WI38 (cell line): Measurements from ENCODE around the gene NRSN2.
A peak's percentile ranks its signal among the peaks of the same experiment; 100 is the strongest.

Source experiments
- H3K4me3 ChIP-seq: 2 replicates; pipeline ENCODE4 v1.5.1; 2011; ENCODE audit warnings: low read depth, mild to moderate bottlenecking, control low read depth, low read length
- TF ChIP-seq, protein P1 (sequence below): IDR thresholded peaks from 2 replicates; pipeline ENCODE4 v1.5.1; 2012; ENCODE audit warnings: low read depth, mild to moderate bottlenecking, control low read depth, low read length

NRSN2 gene

GRCh38 chr20:326645-327185 is 20.2 kb upstream of the NRSN2 start:
- TF ChIP-seq, protein P1, sequence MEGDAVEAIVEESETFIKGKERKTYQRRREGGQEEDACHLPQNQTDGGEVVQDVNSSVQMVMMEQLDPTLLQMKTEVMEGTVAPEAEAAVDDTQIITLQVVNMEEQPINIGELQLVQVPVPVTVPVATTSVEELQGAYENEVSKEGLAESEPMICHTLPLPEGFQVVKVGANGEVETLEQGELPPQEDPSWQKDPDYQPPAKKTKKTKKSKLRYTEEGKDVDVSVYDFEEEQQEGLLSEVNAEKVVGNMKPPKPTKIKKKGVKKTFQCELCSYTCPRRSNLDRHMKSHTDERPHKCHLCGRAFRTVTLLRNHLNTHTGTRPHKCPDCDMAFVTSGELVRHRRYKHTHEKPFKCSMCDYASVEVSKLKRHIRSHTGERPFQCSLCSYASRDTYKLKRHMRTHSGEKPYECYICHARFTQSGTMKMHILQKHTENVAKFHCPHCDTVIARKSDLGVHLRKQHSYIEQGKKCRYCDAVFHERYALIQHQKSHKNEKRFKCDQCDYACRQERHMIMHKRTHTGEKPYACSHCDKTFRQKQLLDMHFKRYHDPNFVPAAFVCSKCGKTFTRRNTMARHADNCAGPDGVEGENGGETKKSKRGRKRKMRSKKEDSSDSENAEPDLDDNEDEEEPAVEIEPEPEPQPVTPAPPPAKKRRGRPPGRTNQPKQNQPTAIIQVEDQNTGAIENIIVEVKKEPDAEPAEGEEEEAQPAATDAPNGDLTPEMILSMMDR, result no peak
- peak overlapping the region; percentile 83 for H3K4me3 ChIP-seq

- TF ChIP-seq, protein P1, result no peak
- H3K4me3 ChIP-seq, result peak overlapping the region; percentile 83
Measured at GRCh38 chr20:327186-328026, 19.5 kb upstream of the NRSN2 start.

DNA sequence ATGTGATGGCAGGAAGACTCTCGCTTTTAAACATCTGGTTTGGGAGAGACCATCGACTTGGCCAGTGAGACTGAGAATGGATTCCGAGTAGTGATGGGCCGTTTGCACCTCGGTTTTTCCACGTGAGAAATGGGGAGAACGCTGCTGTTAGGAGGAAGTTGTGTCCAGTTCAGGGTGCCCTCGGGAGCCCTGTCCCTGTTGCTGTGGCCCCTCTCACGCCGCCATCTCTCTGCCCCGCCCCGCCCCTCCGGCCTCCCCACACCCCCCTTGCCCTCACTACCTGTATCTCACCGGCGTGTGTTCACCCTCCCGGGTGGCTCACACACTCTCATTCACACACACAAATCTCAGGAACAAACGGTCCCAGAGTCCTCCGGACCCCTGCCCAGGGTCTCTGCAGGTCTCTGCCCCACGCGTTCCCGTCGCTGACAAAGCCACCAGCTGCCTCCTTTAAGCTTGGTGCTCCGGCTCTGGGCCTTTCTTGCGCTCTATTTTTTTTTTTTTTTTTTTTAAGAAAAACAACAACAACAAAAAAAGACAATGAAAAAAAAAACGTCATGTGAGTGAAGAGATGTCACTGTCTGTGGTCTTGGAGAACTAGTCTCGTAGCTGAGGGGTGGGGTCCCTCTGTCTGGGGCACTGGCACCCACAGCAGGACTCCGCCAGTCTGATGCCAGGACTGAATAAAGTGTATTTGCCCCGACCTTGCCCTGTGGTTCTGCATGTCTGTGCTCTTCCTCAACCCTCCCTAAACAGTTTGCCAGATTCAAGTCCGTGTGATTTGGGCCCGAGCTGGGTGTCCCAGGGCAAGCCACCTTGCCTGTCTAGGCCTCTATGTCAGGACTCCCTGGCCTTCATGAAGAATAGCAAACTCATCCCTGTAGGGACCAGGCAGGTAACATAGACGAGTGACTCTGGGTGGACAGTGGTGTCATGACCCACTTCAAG is 18.6 kb upstream of the NRSN2 start:
- peak overlapping the region; percentile 83 for H3K4me3 ChIP-seq
- TF ChIP-seq, protein P1, result no peak

DNA sequence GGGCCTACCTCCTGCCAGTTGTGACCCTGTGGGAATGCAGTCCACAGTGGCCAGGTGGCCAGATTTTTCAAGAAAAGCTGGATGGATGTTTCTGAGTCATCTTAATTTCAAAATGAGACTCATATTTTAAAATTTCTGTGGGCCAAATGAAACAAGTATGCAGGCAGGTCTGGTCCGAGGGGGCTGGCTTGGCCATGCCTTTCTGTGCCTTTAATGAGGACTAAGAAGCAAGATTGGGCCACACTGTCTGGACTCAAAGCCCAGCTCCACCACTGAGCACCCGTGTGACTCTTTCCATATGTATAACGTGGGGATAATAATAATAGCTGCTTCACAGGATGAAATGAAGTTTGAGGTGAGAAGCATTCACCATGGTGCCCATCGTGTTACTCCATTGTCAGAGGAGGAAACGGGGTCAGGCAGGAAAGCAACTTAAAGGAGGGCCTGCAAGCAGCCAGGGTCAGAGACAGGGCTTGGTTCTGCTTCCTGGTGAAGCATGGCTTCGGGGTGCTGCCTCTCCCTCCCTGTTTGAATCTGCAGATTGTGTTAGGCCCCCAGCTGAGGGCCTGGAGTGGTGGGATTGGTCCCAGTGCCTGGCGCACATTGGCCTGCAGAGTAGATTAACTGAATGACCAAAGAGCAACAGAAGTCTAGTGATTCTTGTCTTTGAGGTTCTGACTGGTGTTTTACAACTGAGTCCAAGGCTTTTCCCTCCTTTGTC is 17.8 kb upstream of the NRSN2 start:
- 0 out of 2 replicates have a peak overlapping the region, but pooled peaks have one; percentile 83 for H3K4me3 ChIP-seq

DNA sequence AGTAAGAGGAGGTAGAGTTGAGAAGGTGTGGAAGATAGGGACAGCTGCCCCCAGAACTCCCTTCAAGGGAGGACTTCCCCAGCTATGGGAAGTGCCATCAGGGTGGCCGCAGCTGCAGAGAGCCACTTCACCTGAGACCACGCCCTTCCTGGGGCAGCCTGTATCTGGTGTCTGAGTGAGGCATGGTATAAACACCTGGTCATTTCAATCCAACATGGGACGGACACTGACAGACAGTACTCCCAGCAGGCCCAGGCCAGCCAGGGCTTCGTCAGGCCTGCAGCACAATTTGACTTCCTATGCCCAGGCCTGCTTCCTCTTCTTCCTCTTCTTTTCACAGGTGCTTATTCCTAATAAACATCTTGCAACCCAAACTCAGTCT is 17.1 kb upstream of the NRSN2 start:
- TF ChIP-seq, protein P1, result no peak
- H3K4me3 ChIP-seq, result no peak overlapping the region

More for the DNA sequence above, 17.8 kb upstream of the NRSN2 start:
- TF ChIP-seq, protein P1, result no peak

- H3K4me3 ChIP-seq, result no peak overlapping the region
- TF ChIP-seq, protein P1, result peak; percentile 89
Measured at GRCh38 chr20:330233-331149, 16.4 kb upstream of the NRSN2 start.
